Large intestine (tissue), 12 donors: ENCODE measurements around the gene DOCK6. TPM values are rescaled to one million over a fixed set of nuclear protein-coding genes. Genes with fewer than 3 reads are reported as not detected.

Experiments
- DNase-seq, 2 donors: peaks; one replicate each; pipeline versions ENCODE4 v3.0.0 to v3.0.0-alpha.2; 2013
- H3K27ac ChIP-seq: one replicate; pipeline ENCODE4 v1.5.1; 2013; ENCODE audit warnings: low read length
- H3K27me3 ChIP-seq: 2 replicates; pipeline ENCODE4 v1.6.1; 2013; ENCODE audit warnings: low read length; ENCODE audit not compliant: control insufficient read depth, insufficient read depth
- H3K36me3 ChIP-seq: 2 replicates; pipeline ENCODE4 v1.6.1; 2013; ENCODE audit warnings: low read length; ENCODE audit not compliant: control insufficient read depth, insufficient read depth
- H3K4me1 ChIP-seq: one replicate; pipeline ENCODE4 v1.6.1; 2013; ENCODE audit warnings: low read length; ENCODE audit not compliant: control insufficient read depth, insufficient read depth
- H3K4me3 ChIP-seq: one replicate; pipeline ENCODE4 v1.5.1; 2013; ENCODE audit warnings: low read length
- H3K9me3 ChIP-seq: one replicate; pipeline ENCODE4 v1.6.1; 2013; ENCODE audit warnings: mild to moderate bottlenecking, low read depth, low read length, moderate library complexity; ENCODE audit not compliant: control insufficient read depth
- WGBS: methylation state at CpG from one replicate; pipeline ENCODE4 v1.1.5; 2013; ENCODE audit warnings: low lambda C conversion rate; ENCODE audit not compliant: insufficient coverage; 5-methylcytosine and 5-hydroxymethylcytosine counted together
- long read RNA-seq, 11 donors: transcript quantifications; one replicate each; lab custom pipeline, GENCODE V29; 2026
- polyA plus RNA-seq: library from polyadenylated mRNA; unstranded; fragments of 120-200 nt; gene quantifications from one replicate; pipeline ENCODE4 v1.2.1, GENCODE V29; 2013

Gene DOCK6, protein sequence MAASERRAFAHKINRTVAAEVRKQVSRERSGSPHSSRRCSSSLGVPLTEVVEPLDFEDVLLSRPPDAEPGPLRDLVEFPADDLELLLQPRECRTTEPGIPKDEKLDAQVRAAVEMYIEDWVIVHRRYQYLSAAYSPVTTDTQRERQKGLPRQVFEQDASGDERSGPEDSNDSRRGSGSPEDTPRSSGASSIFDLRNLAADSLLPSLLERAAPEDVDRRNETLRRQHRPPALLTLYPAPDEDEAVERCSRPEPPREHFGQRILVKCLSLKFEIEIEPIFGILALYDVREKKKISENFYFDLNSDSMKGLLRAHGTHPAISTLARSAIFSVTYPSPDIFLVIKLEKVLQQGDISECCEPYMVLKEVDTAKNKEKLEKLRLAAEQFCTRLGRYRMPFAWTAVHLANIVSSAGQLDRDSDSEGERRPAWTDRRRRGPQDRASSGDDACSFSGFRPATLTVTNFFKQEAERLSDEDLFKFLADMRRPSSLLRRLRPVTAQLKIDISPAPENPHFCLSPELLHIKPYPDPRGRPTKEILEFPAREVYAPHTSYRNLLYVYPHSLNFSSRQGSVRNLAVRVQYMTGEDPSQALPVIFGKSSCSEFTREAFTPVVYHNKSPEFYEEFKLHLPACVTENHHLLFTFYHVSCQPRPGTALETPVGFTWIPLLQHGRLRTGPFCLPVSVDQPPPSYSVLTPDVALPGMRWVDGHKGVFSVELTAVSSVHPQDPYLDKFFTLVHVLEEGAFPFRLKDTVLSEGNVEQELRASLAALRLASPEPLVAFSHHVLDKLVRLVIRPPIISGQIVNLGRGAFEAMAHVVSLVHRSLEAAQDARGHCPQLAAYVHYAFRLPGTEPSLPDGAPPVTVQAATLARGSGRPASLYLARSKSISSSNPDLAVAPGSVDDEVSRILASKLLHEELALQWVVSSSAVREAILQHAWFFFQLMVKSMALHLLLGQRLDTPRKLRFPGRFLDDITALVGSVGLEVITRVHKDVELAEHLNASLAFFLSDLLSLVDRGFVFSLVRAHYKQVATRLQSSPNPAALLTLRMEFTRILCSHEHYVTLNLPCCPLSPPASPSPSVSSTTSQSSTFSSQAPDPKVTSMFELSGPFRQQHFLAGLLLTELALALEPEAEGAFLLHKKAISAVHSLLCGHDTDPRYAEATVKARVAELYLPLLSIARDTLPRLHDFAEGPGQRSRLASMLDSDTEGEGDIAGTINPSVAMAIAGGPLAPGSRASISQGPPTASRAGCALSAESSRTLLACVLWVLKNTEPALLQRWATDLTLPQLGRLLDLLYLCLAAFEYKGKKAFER (N-terminal part only)
- 48.3 TPM for polyA plus RNA-seq
- long read RNA-seq, donor 1, partial matches to known transcripts = 0 of 2 reads
- long read RNA-seq, donor 1, other reads (novel, unspliced or antisense) = 0 of 2 reads
- long read RNA-seq, donor 2, partial matches to known transcripts = 5 of 9 reads
- long read RNA-seq, donor 2, other reads (novel, unspliced or antisense) = 0 of 9 reads
- long read RNA-seq, donor 3 = 0 reads
- long read RNA-seq, donor 4 = 0 reads
- long read RNA-seq, donor 5 = 0 reads
- long read RNA-seq, donor 6 = 0 reads
- long read RNA-seq, donor 7 = 0 reads
- long read RNA-seq, donor 8, partial matches to known transcripts = 37 of 63 reads
- long read RNA-seq, donor 8, other reads (novel, unspliced or antisense) = 24 of 63 reads
- long read RNA-seq, donor 9, partial matches to known transcripts = 0 of 1 reads
- long read RNA-seq, donor 9, other reads (novel, unspliced or antisense) = 0 of 1 reads
- long read RNA-seq, donor 10, partial matches to known transcripts = 122 of 164 reads
- long read RNA-seq, donor 10, other reads (novel, unspliced or antisense) = 41 of 164 reads
- long read RNA-seq, donor 11, partial matches to known transcripts = 0 of 2 reads
- long read RNA-seq, donor 11, other reads (novel, unspliced or antisense) = 0 of 2 reads

DNA sequence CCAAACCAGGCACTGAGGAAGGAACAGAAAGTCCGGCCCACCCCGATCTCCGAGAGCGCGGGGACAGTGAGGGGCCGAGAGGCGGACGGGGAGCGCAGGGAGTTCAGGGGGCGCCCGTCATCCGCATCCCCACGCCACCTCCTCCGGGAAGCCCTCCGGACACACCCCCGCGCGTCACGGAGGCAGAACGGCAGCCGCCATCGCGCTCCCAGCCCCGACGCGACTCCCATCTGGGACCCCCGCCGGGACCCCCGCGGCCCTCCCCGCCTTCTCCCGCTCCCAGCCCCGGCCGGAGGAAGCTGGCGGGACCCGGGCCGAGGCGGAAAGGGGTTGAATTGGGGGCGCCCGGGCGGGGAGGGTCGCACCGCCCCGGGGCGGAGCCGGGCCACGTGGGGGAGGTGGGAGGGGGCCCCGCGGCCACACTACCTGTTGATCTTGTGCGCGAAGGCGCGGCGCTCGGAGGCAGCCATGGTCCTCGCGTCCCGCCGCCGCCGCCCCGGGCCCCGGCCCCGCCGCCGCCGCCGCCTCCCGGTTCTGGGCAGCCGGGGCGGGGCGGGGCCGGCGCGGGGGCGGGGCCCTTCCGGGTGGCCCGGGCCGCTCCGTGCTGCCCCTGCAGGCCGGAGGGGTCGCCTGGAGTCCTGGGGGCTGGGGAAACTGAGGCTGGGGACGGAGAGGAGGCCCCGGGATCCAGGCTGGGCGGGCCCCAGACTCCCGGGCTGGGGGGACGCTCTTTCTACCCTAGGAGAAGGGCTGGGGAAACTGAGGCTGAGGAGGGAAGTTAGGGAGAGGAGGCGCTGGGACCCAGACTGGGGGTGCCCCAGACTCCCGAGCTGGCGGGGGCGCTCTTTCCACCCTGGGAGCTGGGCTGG is at the start of gene DOCK6:
DOCK6 (minus strand) TSS at position 554 of the 869 bp plus-strand sequence; CDS start at position 470, 84 bp downstream.
- Histone ChIP-seq H3K36me3 (no peaks in the 10 kb centered on the region), H3K4me3 (peak within 1 kb of the TSS; percentile 89), H3K4me1 (peaks cover 39% of the 10 kb centered on the region), H3K27ac (peak within 1 kb of the TSS; percentile 46), H3K9me3 (no peaks in the 10 kb centered on the region), H3K27me3 (no peaks in the 10 kb centered on the region)
- WGBS = no CpG with 5 or more reads among the region's 91 CpGs
- peak in 1 of 2 donors; percentile 43 for DNase-seq

DNA sequence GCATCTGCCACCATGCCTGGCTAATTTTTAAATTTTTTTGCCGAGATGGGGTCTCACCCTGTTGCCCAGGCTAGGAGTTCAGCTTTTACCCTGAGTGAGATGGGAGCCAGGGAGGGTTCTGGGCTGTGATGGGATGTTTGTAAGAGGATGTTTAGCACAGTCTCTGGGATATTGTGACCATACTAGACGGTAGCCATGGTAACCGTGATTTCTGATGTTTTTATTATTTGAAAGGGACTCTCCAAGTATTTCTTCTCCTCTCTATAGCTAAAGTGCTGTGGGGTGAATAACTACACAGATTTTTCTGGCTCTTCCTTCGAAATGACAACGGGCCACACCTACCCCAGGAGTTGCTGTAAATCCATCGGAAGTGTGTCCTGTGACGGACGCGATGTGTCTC is 44.0 kb upstream of the DOCK6 start:
- no peak for DNase-seq
- no CpG with 5 or more reads among the region's 9 CpGs for WGBS
- Histone ChIP-seq H3K27ac (no peak overlapping the region), H3K27me3 (no peaks in the 10 kb centered on the region), H3K36me3 (no peaks in the 10 kb centered on the region), H3K4me1 (no peaks in the 10 kb centered on the region), H3K4me3 (no peak overlapping the region), H3K9me3 (peaks cover 3% of the 10 kb centered on the region)

DNA sequence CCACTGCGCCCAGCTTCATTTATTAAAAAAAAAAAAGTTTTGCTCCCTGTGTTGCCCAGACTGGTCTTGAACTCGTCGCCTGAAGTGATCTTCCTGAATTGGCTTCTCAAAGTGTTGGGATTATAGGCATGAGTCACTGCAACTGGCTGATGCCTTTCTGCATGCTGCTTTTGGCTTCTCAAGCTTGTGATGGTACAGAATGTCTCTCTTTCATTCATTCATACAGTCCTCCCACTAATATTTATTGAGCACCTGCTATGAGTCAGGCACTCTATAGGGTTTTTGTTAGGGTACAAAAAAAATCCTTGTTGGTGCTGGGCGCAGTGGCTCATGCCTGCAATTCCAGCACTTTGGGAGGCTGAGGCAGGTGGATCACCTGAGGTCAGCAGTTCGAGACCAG is 42.6 kb upstream of the DOCK6 start:
- Histone ChIP-seq H3K36me3 (no peaks in the 10 kb centered on the region), H3K27me3 (no peaks in the 10 kb centered on the region), H3K4me3 (no peak overlapping the region), H3K27ac (no peak overlapping the region), H3K9me3 (no peaks in the 10 kb centered on the region), H3K4me1 (no peaks in the 10 kb centered on the region)
- WGBS = no CpG with 5 or more reads among the region's 5 CpGs
- DNase-seq = no peak

DNA sequence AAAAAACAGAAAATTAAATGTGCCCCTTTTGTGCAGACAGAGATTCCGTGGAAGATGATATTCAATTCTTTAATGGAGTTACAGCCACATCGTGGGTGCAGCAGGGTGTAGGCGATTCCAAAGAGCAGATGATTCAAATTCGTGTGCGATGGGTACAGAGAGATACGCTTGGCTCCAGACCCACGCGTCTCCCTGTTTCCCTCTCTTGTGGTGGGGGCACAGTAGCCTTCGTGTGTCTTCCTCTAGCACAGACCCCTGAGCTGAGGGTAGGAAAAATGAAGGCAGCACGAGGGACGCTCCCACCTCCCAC is 38.4 kb upstream of the DOCK6 start:
- Histone ChIP-seq H3K27me3 (no peaks in the 10 kb centered on the region), H3K36me3 (no peaks in the 10 kb centered on the region), H3K9me3 (no peaks in the 10 kb centered on the region), H3K4me3 (no peak overlapping the region), H3K4me1 (no peaks in the 10 kb centered on the region), H3K27ac (no peak overlapping the region)
- DNase-seq = no peak
- WGBS = no CpG with 5 or more reads among the region's 11 CpGs

DNA sequence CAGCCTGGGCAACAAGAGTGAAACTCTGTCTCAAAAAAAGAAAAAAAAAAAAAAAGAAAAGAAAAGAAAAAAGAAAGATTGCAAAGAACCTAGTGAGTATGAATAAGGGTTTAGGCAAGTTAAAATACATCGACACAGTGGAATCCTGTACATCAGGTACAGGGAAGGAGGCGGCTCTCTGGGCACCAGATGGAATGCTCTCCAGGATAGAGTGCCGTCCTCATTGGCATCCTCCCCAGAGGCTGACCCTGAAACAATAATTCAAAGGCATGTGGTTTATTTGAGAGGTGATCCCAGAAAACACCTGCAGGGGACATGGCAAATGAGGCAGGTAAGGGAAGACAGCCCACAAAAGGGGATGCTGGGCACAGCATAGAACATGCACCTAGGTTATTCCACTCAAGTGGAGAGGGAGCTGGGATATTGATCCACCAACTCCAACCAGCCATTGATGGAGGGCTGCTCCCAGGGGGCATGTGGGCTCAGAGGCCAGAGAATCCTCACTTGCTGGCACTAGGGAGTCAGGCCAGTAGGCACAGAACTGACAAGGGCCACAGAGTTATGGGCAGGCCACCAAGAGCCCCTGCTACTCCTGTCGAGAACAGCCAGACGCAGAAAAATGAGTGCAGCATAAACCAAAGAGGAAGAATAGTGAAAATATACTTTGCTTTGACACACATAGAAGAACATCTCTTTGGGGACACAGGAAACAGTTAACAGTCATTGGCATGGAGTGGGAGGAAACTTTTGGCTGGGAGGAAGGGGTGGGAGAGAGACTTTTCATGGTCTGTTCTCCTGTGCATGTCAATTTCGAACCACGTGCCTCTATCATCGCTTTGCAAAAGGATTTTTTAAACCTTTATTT is 37.9 kb upstream of the DOCK6 start:
- no peak for DNase-seq
- no peaks in the 10 kb centered on the region for H3K9me3 ChIP-seq
- no peak overlapping the region for H3K4me3 ChIP-seq
- H3K36me3 ChIP-seq = no peaks in the 10 kb centered on the region
- no peaks in the 10 kb centered on the region for H3K27me3 ChIP-seq
- H3K27ac ChIP-seq = no peak overlapping the region
- 90% methylated on average over 2 of the region's 8 CpGs for WGBS
- H3K4me1 ChIP-seq = no peaks in the 10 kb centered on the region

DNA sequence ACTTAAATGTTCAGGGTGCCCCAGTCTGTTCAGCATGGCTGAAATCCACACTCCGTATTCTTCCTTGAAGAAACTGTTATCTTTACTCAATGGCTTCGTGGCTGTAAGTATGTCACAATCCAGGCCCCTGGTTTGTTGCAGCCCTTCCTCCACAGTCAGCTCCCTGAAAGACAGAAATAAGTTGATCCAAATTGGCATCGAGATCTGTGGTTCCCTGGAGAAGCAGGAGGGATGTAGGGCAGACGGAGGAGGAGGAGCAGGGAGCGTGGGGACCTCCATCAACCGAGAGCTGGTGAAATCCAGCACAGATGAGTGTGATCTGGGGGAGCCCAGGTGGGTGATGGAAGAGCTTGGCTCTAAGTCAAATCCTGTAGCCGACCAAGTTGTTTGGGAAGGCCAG is 33.9 kb upstream of the DOCK6 start:
- Histone ChIP-seq H3K27ac (no peak overlapping the region), H3K9me3 (no peaks in the 10 kb centered on the region), H3K4me3 (no peak overlapping the region), H3K36me3 (no peaks in the 10 kb centered on the region), H3K27me3 (no peaks in the 10 kb centered on the region), H3K4me1 (peaks cover 10% of the 10 kb centered on the region)
- no peak for DNase-seq
- no CpG with 5 or more reads among the region's 7 CpGs for WGBS

DNA sequence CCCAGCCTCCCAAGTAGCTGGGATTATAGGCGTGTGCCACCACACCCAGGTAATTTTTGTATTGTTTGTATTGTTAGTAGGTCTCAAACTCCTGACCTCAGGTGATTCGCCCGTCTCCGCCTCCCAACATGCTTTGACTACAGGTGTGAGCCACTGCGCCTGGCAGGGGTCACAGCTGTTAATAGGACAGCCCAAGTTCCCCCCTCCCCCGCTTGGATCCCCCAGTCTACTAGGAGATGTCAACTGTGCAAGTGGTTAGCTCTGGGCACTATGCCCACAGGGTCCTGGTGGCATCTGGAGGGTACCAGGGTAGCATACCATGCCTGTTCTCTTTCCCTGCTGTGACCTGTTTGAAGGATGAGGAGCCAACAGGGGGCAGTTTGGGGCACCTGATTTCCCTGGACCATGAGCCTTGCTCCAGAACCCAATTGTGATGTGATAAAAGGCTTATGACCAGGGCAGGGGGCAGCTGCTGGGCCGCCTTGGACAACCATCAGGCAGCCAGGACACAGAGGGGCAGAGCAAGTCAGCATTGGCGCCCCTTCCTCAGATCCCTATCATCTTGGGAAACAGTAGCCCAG is 33.4 kb upstream of the DOCK6 start, which contains the start of gene TSPAN16:
TSPAN16 (plus strand) TSS at position 496 of the 581 bp plus-strand sequence. CDS start 138 bp downstream, outside the sequence.
- no CpG with 5 or more reads among the region's 8 CpGs for WGBS
- Histone ChIP-seq H3K4me3 (no peak within 1 kb of the TSS), H3K4me1 (peaks cover 10% of the 10 kb centered on the region)

DNA sequence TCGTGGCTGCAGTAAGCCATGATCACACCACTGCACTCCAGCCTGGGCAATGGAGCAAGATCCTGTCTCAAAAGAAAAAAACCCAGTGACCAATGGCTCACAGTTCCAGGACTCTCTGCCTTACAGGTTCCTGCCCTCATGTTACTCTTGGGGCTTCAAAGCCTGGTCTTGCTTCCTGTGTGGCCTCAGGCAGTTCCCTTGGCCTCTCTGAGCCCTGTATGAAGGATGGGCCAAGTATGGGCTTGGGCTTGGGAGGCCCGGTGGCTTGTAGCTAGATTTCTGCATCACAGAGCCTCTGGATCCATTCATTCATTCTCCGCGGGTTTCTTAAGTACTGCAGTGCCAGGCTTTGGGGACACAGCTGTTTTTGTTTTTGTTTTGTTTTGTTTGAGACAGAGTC is 32.9 kb upstream of the DOCK6 start:
- Histone ChIP-seq H3K27ac (no peak overlapping the region), H3K4me1 (peaks cover 10% of the 10 kb centered on the region), H3K36me3 (no peaks in the 10 kb centered on the region), H3K9me3 (no peaks in the 10 kb centered on the region), H3K4me3 (no peak overlapping the region), H3K27me3 (no peaks in the 10 kb centered on the region)
- no CpG with 5 or more reads among the region's 4 CpGs for WGBS
- DNase-seq = no peak

More for the DNA sequence above, 33.4 kb upstream of the DOCK6 start, which contains the start of gene TSPAN16:
- Histone ChIP-seq H3K27ac (no peak within 1 kb of the TSS), H3K27me3 (no peaks in the 10 kb centered on the region), H3K9me3 (no peaks in the 10 kb centered on the region), H3K36me3 (no peaks in the 10 kb centered on the region)
- no peak for DNase-seq
